ENCODE measurements around the gene XYLB.
"Not testable (repeated sequence)": the region's sequence is repeated elsewhere in the genome, so short reads cannot be mapped to it uniquely, and the experiment has no call there.

Gene XYLB

GRCh38 chr3:38386992-38387750, 40.6 kb downstream of the XYLB start:
- no peak for DNase-seq (ENCODE audit: low read depth in 1 of 2, low spot score in 1 of 2)

GRCh38 chr3:38387862-38388261, 41.3 kb downstream of the XYLB start:
- DNase-seq (ENCODE audit: low read depth in 1 of 2, low spot score in 1 of 2) = no peak

GRCh38 chr3:38392604-38393163, 46.1 kb downstream of the XYLB start:
- DNase-seq (ENCODE audit: low read depth in 1 of 2, low spot score in 1 of 2) = no peak

DNA sequence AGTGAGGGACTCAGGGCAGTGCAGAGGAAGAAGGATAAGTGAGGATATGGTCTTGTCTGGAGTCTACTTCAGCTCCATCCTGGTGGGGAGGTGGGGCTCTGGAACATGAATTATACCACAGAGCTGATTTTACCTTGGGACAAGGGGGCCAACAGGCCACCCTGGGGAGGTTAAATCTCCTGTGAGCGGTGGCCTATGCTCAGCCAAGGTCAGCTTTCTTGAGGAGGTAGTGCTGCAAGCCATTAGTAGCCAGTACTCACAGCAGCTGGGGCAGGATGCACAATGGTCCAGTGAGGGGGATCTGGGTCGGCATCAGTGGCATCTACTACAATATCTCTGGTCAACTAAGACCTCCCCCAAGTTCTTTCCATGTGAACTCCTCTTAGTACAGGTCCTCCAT, 49.7 kb downstream of the XYLB start:
- DNase-seq (ENCODE audit: low read depth in 1 of 2, low spot score in 1 of 2) = no peak

- DNase-seq (ENCODE audit: low read depth in 1 of 2, low spot score in 1 of 2) = no peak
Measured at GRCh38 chr3:38396861-38397260, 50.3 kb downstream of the XYLB start.

GRCh38 chr3:38397320-38397719, 50.7 kb downstream of the XYLB start:
- no peak for DNase-seq (ENCODE audit: low read depth in 1 of 2, low spot score in 1 of 2)

GRCh38 chr3:38401246-38401962, 54.8 kb downstream of the XYLB start:
- no peak for DNase-seq (ENCODE audit: low read depth in 1 of 2, low spot score in 1 of 2)

- no peak for DNase-seq (ENCODE audit: low read depth in 1 of 2, low spot score in 1 of 2)
Measured at GRCh38 chr3:38404286-38404685, 57.7 kb downstream of the XYLB start.

DNA sequence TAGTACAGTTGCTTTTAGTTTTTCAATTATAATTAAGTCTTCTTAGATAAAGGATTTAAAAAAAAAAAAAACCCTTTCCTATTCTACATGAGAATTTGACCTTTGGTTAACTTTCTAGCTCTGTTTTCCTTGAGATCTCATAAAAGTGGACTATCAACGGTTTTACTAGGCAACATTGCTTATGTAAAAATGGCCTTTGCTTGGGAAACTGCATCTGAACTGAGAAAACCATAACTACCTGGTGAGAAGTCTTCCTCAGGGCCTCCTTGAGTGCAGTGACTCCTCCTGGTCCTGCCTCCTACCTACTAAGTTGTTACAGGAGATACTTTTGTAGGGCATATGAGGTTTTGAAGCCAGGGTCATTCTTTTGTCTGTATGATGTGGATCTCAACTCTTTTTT, 65.0 kb downstream of the XYLB start:
- DNase-seq (ENCODE audit: low read depth in 1 of 2, low spot score in 1 of 2) = no peak

- not testable (repeated sequence) for DNase-seq (ENCODE audit: low read depth in 1 of 2, low spot score in 1 of 2)
Measured at GRCh38 chr3:38420758-38421157, 74.2 kb downstream of the XYLB start.

GRCh38 chr3:38421679-38422336, 75.2 kb downstream of the XYLB start:
- no peak for DNase-seq (ENCODE audit: low read depth in 1 of 2, low spot score in 1 of 2)

DNA sequence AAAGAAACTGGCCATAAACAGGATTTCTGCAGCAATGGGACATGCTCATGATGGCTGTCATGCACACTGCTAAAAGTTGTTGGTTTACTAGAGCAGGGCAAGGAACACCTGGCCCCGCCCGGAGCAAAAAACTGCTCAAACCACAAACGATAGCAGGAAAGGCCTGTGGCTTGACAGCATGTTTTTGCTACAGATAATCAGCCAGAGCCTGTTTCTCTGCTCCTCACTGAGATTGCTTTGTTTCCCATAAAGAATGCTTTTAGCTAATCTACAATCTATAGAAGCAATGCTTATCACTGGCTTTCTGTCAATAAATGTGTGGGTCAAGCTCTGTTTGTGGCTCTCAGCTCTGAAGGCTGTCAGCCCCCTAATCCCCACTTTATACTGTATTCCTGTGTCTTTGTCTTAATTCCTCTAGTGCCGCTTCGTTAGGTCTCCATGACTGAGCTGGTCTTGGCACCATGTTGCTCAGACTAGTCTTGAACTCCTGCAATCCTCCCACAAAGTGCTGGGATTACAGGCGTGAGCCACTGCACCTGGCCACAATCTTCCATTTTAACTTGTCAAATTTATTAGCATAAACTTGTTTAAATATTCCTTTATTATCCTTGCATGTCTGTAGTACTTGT, 80.3 kb downstream of the XYLB start:
- DNase-seq (ENCODE audit: low read depth in 1 of 2, low spot score in 1 of 2) = not testable (repeated sequence)

DNA sequence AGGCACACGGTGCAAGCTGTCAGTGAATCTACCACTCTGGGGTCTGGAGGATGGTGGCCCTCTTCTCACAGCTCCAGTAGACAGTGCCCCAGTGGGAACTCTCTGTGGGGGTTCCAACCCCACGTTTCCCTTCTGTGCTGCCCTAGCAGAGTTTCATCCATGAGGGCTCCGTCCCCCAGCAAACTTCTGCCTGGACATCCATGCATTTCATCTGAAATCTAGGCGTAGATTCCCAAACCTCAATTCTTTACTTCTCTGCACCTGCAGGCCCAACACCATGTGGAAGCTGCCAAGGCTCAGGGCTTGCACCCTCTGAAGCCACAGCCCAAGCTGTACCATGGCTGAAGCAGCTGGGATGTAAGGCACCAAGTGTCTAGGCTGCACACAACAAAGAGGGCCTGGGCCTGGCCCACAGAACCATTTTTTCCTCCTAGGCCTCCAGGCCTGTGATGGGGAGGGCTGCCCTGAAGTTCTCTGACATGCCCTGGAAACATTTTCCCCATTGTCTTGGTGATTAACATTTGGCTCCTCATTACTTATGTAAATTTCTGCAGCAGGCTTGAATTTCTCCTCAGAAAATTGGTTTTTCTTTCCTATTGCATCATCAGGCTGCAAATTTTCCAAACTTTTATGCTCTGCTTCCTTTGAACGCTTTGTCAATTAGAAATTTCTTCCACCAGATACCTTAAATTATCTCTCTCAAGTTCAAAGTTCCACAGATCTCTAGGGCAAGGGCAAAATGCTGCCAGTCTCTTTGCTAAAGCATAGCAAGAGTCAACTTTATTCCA, 86.5 kb downstream of the XYLB start:
- DNase-seq (ENCODE audit: low read depth in 1 of 2, low spot score in 1 of 2) = not testable (repeated sequence)

GRCh38 chr3:38433661-38434060, 87.1 kb downstream of the XYLB start:
- not testable (repeated sequence) for DNase-seq (ENCODE audit: low read depth in 1 of 2, low spot score in 1 of 2)

DNA sequence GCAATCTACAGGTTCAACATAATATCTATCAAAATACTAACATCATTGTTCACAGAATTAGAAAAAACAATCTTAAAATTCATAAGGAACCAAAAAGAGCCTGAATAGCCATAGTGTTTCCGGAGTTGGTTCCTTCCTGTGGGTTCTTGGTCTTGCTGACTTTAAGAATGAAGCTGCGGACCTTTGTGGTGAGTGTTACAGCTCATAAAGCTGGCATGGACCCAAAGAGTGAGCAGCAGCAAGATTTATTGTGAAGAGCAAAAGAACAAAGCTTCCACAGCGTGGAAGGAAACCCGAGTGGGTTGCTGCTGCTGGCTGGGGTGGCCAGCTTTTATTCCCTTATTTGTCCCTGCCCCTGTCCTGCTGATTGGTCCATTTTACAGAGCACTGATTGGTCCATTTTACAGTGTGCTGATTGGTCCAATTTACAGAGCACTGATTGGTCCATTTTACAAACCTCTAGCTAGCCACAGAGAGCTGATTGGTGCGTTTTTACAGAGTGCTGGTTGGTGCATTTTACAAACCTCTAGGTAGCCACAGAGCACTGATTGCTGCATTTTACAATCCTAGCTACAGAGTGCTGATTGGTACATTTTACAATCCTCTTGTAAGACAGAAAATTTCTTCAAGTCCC, 92.0 kb downstream of the XYLB start:
- DNase-seq (ENCODE audit: low read depth in 1 of 2, low spot score in 1 of 2) = not testable (repeated sequence)

GRCh38 chr3:38443205-38443604, 96.6 kb downstream of the XYLB start:
- DNase-seq (ENCODE audit: low read depth in 1 of 2, low spot score in 1 of 2) = not testable (repeated sequence)

GRCh38 chr3:38446085-38446686, 99.6 kb downstream of the XYLB start:
- no peak for DNase-seq (ENCODE audit: low read depth in 1 of 2, low spot score in 1 of 2)

DNA sequence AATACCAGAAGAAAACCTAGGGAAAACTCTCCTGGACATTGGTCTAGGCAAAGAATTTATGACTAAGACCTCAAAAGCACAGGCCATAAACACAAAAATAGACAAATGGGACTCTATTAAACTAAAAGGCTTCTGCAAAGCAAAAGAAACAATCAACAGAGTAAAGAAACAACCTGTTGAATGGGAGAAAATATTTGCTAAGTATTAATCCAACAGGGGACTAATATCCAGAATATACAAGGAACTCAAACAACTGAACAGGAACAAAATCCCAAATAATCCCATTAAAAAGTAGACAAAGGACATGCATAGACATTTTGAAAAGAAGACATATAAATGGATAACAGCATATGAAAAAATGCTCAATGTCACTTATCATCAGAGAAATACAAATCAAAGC, 100.2 kb downstream of the XYLB start:
- DNase-seq (ENCODE audit: low read depth in 1 of 2, low spot score in 1 of 2) = no peak

DNA sequence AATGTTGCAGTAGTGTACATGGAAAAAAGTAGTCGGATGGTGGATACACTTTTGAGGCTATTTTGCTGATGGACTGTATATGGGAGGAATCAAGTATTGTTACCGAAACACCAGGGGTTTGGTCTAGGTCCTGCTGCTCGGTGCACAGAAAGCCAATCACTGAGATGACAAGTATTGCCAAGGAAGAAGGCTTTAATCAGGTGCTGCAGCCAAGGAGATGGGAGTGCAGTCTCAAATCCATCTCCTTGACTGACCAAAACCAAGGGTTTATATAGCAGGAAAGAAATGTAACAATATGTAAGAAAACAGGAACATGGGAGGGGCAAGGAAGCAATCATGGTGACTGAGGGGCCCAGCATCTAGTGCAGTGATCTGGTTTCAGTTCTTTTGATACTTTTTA, 104.3 kb downstream of the XYLB start:
- no peak for DNase-seq (ENCODE audit: low read depth in 1 of 2, low spot score in 1 of 2)

Measured in stimulated activated CD4-positive, alpha-beta T cell treated with anti-CD3 and anti-CD28 coated beads, Interleukin-15, amount 100 ng/mL, for 1 hour (primary cell).